GM18858 (cell line): Measurements from ENCODE around the gene RPS16.

Source experiments
- ATAC-seq: cut with Tn5 transposase; IDR thresholded peaks from one replicate; pipeline ENCODE4 v1.9.1; 2021; ENCODE audit not compliant: unreplicated experiment

RPS16 gene

GRCh38 chr19:39449116-39449797, 13.5 kb upstream of the RPS16 start:
- ATAC-seq = no peak

- no peak for ATAC-seq
These were observed 12.5 kb upstream of the RPS16 start for GRCh38 chr19:39448271-39448670.

GRCh38 chr19:39446365-39447084, 10.8 kb upstream of the RPS16 start:
- ATAC-seq = no peak

- peak; percentile 75 for ATAC-seq
These were observed 9.7 kb upstream of the RPS16 start, which contains the start of gene SUPT5H for GRCh38 chr19:39445196-39446111. SUPT5H (plus strand) TSS chr19:39445582; CDS start chr19:39445891, 309 bp downstream.

- no peak for ATAC-seq
These were observed 8.9 kb upstream of the RPS16 start for GRCh38 chr19:39444598-39445195.

- ATAC-seq = no peak
These were observed 2.7 kb upstream of the RPS16 start for GRCh38 chr19:39438270-39438934.

- ATAC-seq = no peak
These were observed 584 bp upstream of the RPS16 start for GRCh38 chr19:39436350-39436716.

- ATAC-seq = no peak
These were observed 1.3 kb downstream of the RPS16 start for GRCh38 chr19:39434123-39435076.

- no peak for ATAC-seq
These were observed 2.2 kb downstream of the RPS16 start for GRCh38 chr19:39433480-39434079.

- no peak for ATAC-seq
These were observed 3.1 kb downstream of the RPS16 start for GRCh38 chr19:39432677-39433025.

GRCh38 chr19:39430675-39431593, 4.8 kb downstream of the RPS16 start:
- no peak for ATAC-seq

GRCh38 chr19:39428283-39429112, 7.3 kb downstream of the RPS16 start:
- ATAC-seq = no peak

- no peak for ATAC-seq
These were observed 8.0 kb downstream of the RPS16 start for GRCh38 chr19:39427707-39428106.

GRCh38 chr19:39426170-39426569, 9.6 kb downstream of the RPS16 start:
- ATAC-seq = no peak

GRCh38 chr19:39425744-39426143, 10.0 kb downstream of the RPS16 start:
- ATAC-seq = no peak

- ATAC-seq = no peak
These were observed 10.8 kb downstream of the RPS16 start for GRCh38 chr19:39424934-39425333.
